GM18867 (cell line): ENCODE results near the gene SUSD3.

Experiments
- ATAC-seq: cut with Tn5 transposase; IDR thresholded peaks from one replicate; pipeline ENCODE4 v1.9.1; 2021; ENCODE audit warnings: mild to moderate bottlenecking, moderate library complexity; ENCODE audit not compliant: unreplicated experiment

SUSD3 gene

GRCh38 chr9:93028448-93029006 lies 30.0 kb upstream of the SUSD3 start:
- no peak for ATAC-seq

GRCh38 chr9:93030642-93031628 lies 27.6 kb upstream of the SUSD3 start:
- no peak for ATAC-seq

GRCh38 chr9:93031629-93032430 lies 26.7 kb upstream of the SUSD3 start:
- ATAC-seq, result no peak

- ATAC-seq, result no peak
Observed at GRCh38 chr9:93032545-93032944, 26.0 kb upstream of the SUSD3 start.

- no peak for ATAC-seq
Observed at GRCh38 chr9:93033531-93033930, 25.0 kb upstream of the SUSD3 start.

GRCh38 chr9:93035106-93035660 lies 23.3 kb upstream of the SUSD3 start:
- no peak for ATAC-seq

GRCh38 chr9:93035821-93036351 lies 22.6 kb upstream of the SUSD3 start:
- ATAC-seq, result no peak

- no peak for ATAC-seq
Observed at GRCh38 chr9:93036887-93037475, 21.5 kb upstream of the SUSD3 start.

GRCh38 chr9:93037476-93037971 lies 21.0 kb upstream of the SUSD3 start:
- no peak for ATAC-seq

GRCh38 chr9:93038918-93039317 lies 19.6 kb upstream of the SUSD3 start:
- ATAC-seq, result no peak

GRCh38 chr9:93039456-93039855 lies 19.0 kb upstream of the SUSD3 start:
- ATAC-seq, result no peak

GRCh38 chr9:93039976-93040375 lies 18.5 kb upstream of the SUSD3 start:
- ATAC-seq, result no peak

- no peak for ATAC-seq
Observed at GRCh38 chr9:93040409-93040808, 18.1 kb upstream of the SUSD3 start.

GRCh38 chr9:93041108-93041802 lies 17.2 kb upstream of the SUSD3 start:
- no peak for ATAC-seq

- no peak for ATAC-seq
Observed at GRCh38 chr9:93043122-93043521, 15.4 kb upstream of the SUSD3 start.

GRCh38 chr9:93045521-93045920 lies 13.0 kb upstream of the SUSD3 start:
- no peak for ATAC-seq

- no peak for ATAC-seq
Observed at GRCh38 chr9:93048566-93049448, 9.7 kb upstream of the SUSD3 start.

- no peak for ATAC-seq
Observed at GRCh38 chr9:93049491-93049890, 9.0 kb upstream of the SUSD3 start.

- ATAC-seq, result no peak
Observed at GRCh38 chr9:93050231-93050630, 8.3 kb upstream of the SUSD3 start.
